DOHH2 (cell line): Measurements from ENCODE around the gene ALKBH3.

ENCODE experiments used
- H3F3A ChIP-seq: fragments of 200-600 bp; sonication (generic), shearing (Covaris generic); 2 replicates; pipeline ENCODE4 v1.6.0; 2016; ENCODE audit warnings: antibody characterized with exemption, mild to moderate bottlenecking; ENCODE audit not compliant: control insufficient read depth, insufficient read depth
- H3K27ac ChIP-seq: fragments of 200-600 bp; sonication (generic); 2 replicates; pipeline ENCODE4 v1.5.1; 2014; ENCODE audit warnings: low read depth, mild to moderate bottlenecking, low read length, moderate library complexity
- H3K27me3 ChIP-seq: fragments of 200-600 bp; sonication (generic); 2 replicates; pipeline ENCODE4 v1.6.1; 2014; ENCODE audit warnings: mild to moderate bottlenecking, low read length, mixed read lengths; ENCODE audit not compliant: control insufficient read depth
- H3K36me3 ChIP-seq: fragments of 200-600 bp; sonication (generic); 2 replicates; pipeline ENCODE4 v1.6.1; 2014; ENCODE audit warnings: mild to moderate bottlenecking, low read length, moderate library complexity, mixed read lengths; ENCODE audit not compliant: control insufficient read depth
- H3K4me1 ChIP-seq: fragments of 200-600 bp; sonication (generic); 2 replicates; pipeline ENCODE4 v1.6.1; 2014; ENCODE audit warnings: mild to moderate bottlenecking, low read length, mixed read lengths; ENCODE audit not compliant: control insufficient read depth
- H3K4me2 ChIP-seq: fragments of 200-600 bp; sonication (generic); 2 replicates; pipeline ENCODE4 v1.6.0; 2014; ENCODE audit warnings: mild to moderate bottlenecking, low read length, moderate library complexity
- H3K4me3 ChIP-seq: fragments of 200-600 bp; sonication (generic); 2 replicates; pipeline ENCODE4 v1.5.1; 2014; ENCODE audit warnings: mild to moderate bottlenecking, low read length, mixed read lengths
- H3K79me2 ChIP-seq: fragments of 200-600 bp; sonication (generic); 2 replicates; pipeline ENCODE4 v1.6.1; 2014; ENCODE audit warnings: mild to moderate bottlenecking, low read length, mixed read lengths; ENCODE audit not compliant: control insufficient read depth
- H3K9me2 ChIP-seq: fragments of 200-600 bp; sonication (generic); replicated peaks from 2 replicates; pipeline ENCODE4 v1.6.1; 2014; ENCODE audit warnings: mild to moderate bottlenecking, low read length, mixed read lengths; ENCODE audit not compliant: control insufficient read depth
- H3K9me3 ChIP-seq: fragments of 200-600 bp; sonication (generic); 2 replicates; pipeline ENCODE4 v1.6.1; 2014; ENCODE audit warnings: antibody characterized with exemption, low read length, mixed read lengths; ENCODE audit not compliant: control insufficient read depth, insufficient read depth
- H4K20me1 ChIP-seq: fragments of 200-600 bp; sonication (generic); 2 replicates; pipeline ENCODE4 v1.6.0; 2014; ENCODE audit warnings: low read depth, mild to moderate bottlenecking, antibody characterized with exemption, low read length, moderate library complexity; ENCODE audit not compliant: control insufficient read depth, insufficient read depth
- CTCF ChIP-seq: fragments of 200-600 bp; sonication (generic); IDR thresholded peaks from one replicate; pipeline ENCODE4 v1.5.1; 2014; ENCODE audit warnings: antibody characterized with exemption, mild to moderate bottlenecking, low read depth, low read length; ENCODE audit not compliant: poor library complexity, severe bottlenecking
- EZH2phosphoT487 ChIP-seq: fragments of 200-600 bp; sonication (generic); IDR thresholded peaks from 2 replicates; pipeline ENCODE4 v1.6.1; 2017; ENCODE audit warnings: borderline replicate concordance, mild to moderate bottlenecking, antibody characterized with exemption, low read length, moderate library complexity, mixed read lengths

Gene ALKBH3

GRCh38 chr11:43914466-43914865 is 33.8 kb downstream of the ALKBH3 start:
- Histone ChIP-seq H3K4me3 (no peak overlapping the region), H3K9me3 (no peaks in the 10 kb centered on the region), H3K4me2 (no peak overlapping the region), H3K36me3 (peaks cover 4% of the 10 kb centered on the region; the same call in 1 of the 2 replicates), H3K4me1 (no peaks in the 10 kb centered on the region), H3K27ac (no peak overlapping the region), H3F3A (no peaks in the 10 kb centered on the region), H4K20me1 (no peaks in the 10 kb centered on the region; the same call in 1 of the 2 replicates), H3K79me2 (no peaks in the 10 kb centered on the region), H3K27me3 (no peaks in the 10 kb centered on the region), H3K9me2 (no peaks in the 10 kb centered on the region)
- TF ChIP-seq EZH2phosphoT487 (no peak), CTCF (no peak)

DNA sequence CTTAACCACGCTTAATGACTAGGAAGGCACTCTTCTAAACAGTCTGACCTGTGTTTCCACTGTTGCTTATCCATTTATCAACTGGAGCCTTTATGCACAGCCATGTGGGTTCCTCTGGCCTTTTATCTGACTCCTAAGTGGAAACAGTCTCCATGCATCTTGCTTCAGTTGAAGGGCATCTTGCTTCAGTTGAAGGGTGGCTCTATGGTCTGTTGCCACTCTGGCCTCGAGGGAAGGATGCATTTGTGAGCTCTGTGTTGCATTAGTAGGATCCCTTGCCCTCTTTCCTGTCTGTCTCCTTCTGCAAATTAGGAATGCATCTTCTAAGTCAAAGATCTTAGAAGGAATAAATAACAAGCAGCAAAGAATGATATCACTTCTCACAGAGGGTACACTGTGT is 36.0 kb downstream of the ALKBH3 start:
- H4K20me1 ChIP-seq: no peaks in the 10 kb centered on the region; the same call in 1 of the 2 replicates
- no peaks in the 10 kb centered on the region for H3K4me1 ChIP-seq
- H3K9me3 ChIP-seq: no peaks in the 10 kb centered on the region
- H3F3A ChIP-seq: no peaks in the 10 kb centered on the region
- H3K79me2 ChIP-seq: no peaks in the 10 kb centered on the region
- H3K4me3 ChIP-seq: no peak overlapping the region
- no peaks in the 10 kb centered on the region for H3K9me2 ChIP-seq
- TF ChIP-seq CTCF (no peak), EZH2phosphoT487 (no peak)
- H3K4me2 ChIP-seq: no peak overlapping the region
- no peak overlapping the region for H3K27ac ChIP-seq
- no peaks in the 10 kb centered on the region for H3K27me3 ChIP-seq
- peaks cover 4% of the 10 kb centered on the region; the same call in 1 of the 2 replicates for H3K36me3 ChIP-seq

DNA sequence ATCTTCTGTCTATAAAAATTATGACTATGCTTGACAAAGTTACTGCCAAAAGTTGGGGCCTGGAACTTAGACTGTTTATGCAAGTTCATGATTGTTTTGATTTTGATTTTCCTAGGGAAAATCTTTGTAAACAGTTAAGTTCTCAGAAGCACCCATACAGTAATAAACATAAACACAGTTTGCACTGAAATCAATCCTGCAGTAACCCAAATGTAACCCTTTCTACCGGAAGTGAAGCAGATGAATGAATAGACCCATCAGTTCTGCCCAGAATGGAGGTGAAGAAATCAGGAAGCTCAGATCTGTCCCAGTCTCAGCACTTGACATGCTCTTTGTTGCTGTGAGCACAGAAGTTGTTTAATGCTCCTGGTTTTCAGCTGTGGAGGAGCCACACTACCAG is 37.2 kb downstream of the ALKBH3 start:
- no peaks in the 10 kb centered on the region for H3F3A ChIP-seq
- H3K9me2 ChIP-seq: no peaks in the 10 kb centered on the region
- H3K4me2 ChIP-seq: no peak overlapping the region
- H3K79me2 ChIP-seq: no peaks in the 10 kb centered on the region
- no peak overlapping the region for H3K4me3 ChIP-seq
- peaks cover 4% of the 10 kb centered on the region; the same call in 1 of the 2 replicates for H3K36me3 ChIP-seq
- H3K4me1 ChIP-seq: no peaks in the 10 kb centered on the region
- no peak overlapping the region for H3K27ac ChIP-seq
- no peaks in the 10 kb centered on the region for H3K27me3 ChIP-seq
- H4K20me1 ChIP-seq: no peaks in the 10 kb centered on the region; the same call in 1 of the 2 replicates
- TF ChIP-seq EZH2phosphoT487 (no peak), CTCF (no peak)
- no peaks in the 10 kb centered on the region for H3K9me3 ChIP-seq

DNA sequence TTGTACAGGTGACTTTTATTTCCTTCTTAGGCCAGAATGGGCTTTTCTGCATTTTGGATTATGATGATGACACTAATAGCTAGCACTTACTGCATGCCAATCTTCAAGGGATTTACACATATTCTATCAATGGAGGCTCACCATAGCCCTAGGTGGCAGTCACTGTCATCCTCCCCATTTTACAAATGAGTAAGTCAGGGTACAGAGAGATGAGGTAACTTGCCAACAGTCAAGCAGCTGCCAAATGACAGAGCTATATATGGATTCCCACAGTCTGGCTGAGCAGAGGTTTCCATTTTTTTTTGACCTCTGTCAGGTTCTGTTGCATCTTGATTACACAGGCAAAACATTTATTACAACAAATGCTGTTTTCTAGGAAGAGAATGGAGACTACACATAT is 38.0 kb downstream of the ALKBH3 start:
- no peaks in the 10 kb centered on the region; the same call in 1 of the 2 replicates for H4K20me1 ChIP-seq
- H3K9me3 ChIP-seq: no peaks in the 10 kb centered on the region
- H3K9me2 ChIP-seq: no peaks in the 10 kb centered on the region
- H3K36me3 ChIP-seq: peaks cover 4% of the 10 kb centered on the region; the same call in 1 of the 2 replicates
- H3K4me3 ChIP-seq: no peak overlapping the region
- no peak overlapping the region for H3K4me2 ChIP-seq
- H3K27me3 ChIP-seq: no peaks in the 10 kb centered on the region
- H3F3A ChIP-seq: no peaks in the 10 kb centered on the region
- no peaks in the 10 kb centered on the region for H3K79me2 ChIP-seq
- H3K4me1 ChIP-seq: no peaks in the 10 kb centered on the region
- no peak for TF ChIP-seq CTCF
- no peak for TF ChIP-seq EZH2phosphoT487
- H3K27ac ChIP-seq: no peak overlapping the region
